Superior temporal gyrus (tissue), 1 donor: Measurements from ENCODE around the gene CBLB.

Experiments used
- DNase-seq: peaks from one replicate; pipeline ENCODE4 v3.0.0-alpha.2; 2016; ENCODE audit errors: extremely low spot score

CBLB gene

DNA sequence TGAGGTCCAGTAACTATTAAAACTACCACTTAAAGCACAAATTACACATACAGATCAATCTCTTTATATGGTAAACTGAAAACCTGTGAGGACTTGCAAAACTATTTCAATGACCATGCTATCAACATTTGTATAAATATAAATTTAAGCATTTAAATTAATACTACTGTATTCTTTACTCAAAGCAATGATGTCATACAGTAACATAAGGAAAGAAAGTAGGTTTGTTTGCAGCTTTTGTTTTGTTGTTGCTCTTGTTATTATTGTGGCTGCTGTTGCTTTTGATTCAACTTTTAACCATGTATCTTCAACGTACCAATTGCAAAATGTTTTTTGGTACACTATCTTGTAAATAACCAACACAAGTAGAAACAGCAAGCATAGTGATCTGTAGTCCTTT, 22.0 kb downstream of the CBLB start:
- DNase-seq: no peak

DNA sequence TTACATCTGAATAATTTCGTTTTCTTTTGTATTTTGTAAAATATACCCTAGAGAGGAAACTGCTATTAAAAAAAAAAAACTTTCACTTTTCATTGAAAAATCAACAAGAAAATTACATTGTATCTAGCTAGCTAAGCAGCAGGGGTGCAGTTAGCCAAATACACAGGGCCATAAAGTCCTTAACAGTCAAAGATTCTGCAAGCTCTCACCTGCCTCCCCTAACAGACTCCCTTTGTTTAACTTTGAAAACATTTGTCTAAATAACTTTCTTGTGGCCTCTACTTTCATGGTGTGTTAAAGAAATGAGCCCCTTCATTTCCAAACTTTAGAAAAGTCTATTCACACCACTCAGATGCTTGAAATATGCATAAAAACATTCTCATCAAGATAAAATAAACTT, 23.3 kb downstream of the CBLB start:
- DNase-seq: no peak

DNA sequence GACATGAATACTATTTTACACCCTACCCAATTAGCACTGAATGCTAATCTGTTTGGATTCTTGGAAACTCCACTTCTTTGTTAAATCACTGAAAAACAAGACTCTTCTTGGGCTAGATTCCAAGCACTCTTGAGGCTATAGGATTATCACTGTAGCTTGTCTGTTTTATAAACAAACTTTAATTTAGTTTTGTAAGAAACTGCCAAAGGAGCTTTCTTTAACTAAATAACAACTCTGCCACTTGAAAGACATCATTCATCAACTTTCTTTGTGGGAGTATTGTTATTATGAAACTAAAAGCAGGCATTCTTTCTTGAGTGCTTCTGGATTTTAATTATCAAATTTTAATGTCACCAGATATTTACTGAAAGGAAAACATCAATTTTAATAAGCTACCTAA, 24.1 kb downstream of the CBLB start:
- DNase-seq: no peak

DNA sequence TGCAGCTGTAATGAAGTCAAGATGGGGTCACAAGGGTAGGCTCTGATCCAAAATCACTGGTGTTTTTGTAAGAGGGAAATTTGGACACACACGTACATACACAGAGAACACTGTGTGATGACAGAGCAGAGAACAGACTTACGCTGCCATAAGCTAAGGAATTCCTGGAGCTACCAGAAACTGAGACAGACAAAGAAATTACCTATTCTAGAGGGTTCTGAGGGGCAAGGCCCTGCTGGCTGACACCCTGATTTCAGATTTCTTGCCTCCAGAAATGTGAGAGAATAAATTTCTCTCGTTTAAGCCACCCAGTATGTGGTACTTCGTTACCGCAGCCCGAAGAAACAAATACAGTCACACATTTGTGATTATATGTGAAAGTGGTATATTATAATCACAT, 24.8 kb downstream of the CBLB start:
- no peak for DNase-seq

DNA sequence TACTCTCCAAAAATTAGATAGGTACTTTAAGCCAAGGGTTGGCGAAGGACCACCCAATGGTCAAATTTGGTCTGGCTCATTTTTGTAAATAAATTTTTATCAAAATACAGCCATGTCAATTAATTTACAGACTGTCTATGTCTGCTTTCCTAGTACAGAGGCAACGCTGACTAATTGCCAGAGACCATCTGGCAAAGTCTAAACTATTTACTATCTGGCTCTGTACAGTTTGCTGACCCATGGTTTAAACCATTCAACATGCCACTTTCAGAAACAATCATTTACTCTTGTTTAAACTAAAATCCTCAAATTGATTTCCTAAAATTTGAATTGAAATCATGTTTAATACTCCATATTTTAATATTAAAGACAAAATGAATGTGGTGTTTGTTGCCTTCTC, 25.9 kb downstream of the CBLB start:
- no peak for DNase-seq

DNA sequence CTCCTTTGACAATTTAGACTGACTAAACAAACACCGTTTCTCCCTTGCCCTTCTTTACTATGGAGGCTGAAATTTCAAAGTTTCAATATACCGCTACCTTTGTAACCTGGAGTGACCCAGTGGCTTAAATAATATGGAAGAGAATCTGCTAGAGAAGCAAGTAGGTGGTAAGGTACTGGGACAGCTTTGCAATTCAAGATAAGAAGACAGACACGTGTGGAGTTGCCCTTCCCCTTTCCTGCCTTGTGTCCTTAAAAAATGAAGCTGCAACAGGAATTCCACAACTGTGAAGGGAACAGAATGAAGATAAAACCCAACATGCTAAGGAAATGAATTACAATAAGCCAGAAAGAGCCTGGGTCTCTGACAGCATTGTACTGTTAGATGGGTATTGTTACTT, 26.4 kb downstream of the CBLB start:
- DNase-seq: no peak

DNA sequence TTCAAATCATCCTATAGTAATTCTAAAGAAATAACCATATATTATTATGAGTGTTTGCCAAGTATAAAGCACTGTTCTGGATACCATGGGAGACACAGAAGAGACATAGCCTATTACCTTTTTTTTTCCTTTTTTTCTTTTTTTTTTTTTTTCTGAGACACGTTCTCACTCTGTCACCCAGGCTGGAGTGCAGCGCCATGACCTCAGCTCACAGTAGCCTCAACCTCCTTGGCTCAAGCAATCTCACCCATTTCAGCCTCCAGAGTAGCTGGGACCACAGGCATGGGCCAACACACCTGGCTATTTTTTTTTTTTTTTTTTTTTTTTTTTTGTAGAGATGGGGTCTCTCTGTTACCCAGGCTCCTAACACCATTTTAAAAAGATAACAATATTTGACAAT, 30.9 kb downstream of the CBLB start:
- no peak for DNase-seq

DNA sequence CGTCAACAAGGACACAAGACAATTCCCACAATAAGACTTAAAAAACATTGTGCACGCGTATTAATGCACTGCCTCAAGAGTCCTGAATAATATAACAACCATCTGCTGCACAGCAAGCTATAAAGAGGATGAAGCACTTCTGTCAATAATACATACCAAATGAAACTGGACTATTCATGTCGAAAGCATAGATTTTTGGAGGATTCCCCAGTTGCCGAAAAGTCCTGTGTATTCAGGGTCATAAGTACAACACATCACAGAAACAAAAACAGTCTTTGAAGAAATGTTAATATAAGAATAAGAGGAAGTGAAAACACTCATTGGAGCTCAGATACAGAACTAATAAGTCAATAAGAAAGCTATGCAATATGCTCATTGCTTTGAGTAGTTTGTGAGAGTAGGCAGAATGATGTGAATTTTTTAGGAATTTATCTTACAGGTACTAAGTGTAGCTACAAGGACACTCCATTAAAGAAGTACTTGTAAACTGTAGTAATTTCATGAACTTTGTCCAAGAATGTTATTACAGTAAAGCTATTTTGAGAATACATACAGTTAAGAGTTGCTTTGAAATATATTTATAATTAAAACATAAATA, 31.6 kb downstream of the CBLB start:
- no peak for DNase-seq

DNA sequence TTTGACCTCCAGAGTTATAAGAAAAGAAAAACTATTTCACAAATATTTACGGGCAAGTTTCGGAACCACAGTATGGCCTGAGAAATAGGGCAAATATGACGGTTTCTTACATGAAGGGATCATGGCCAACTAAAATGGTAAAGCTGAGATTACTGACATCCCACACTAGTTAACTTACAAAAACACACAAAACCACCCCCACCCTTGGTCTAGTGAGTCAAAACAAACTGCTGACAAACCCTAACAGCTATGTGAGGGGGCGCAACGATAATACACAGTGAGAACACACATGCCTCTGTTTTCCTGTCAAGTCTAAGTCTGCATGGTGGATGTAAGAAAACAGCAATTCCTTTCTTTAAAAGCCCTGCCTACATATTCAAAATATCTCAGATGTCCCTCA, 32.3 kb downstream of the CBLB start:
- DNase-seq: no peak

DNA sequence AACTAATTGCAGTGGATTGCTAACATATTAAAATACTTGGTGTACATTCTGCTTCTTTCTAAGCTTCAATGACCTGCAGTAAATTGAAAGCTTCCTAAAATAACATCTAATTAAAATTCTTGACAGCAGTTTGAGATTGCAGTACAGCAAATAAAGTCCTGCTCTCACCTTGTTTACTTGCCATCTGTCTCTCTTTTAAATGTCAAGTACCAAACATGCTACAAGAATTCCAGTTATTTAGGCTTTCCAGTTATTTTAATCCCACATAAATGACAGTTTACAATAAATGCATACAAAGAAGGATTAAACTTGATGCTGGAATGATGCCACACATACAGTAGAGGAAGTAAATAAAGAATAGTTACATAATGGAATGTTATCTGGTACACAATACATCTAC, 33.2 kb downstream of the CBLB start:
- DNase-seq: no peak

DNA sequence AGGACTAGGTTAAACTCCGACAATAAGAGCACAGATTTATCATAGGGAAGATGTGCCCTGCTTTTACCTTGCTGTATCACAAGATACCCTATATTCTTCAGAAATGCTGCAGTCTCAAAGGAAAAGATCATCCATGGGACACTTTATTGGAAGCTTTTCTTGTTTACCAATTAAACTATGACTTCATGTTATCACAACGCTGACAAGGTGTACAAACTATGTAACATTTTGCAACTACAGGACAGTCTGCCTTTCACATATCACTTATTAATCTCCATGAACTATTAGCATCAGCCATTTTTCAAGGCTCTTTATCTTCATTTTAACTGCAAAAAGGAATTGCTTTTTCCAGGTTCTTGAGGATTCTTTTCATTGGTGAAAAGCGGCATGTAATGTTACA, 34.0 kb downstream of the CBLB start:
- DNase-seq: no peak

DNA sequence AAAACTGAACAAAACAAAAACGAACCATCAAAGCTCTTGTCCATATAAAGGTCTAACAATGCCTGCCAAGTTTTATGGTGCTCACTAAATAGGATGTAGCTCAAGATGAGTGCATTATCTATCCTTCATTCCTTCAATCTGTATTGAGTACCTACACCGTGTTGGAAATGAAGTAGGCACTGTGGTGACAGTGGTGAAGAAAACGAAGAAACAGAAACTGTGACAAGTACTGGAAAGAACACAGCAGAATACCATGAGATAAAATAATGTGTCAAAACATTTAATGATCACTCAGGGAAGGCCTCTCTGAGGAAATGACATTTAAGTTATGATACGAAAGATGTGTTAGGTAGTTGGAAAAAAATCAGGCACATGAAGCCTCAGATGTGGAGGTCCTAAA, 36.2 kb downstream of the CBLB start:
- DNase-seq: no peak

DNA sequence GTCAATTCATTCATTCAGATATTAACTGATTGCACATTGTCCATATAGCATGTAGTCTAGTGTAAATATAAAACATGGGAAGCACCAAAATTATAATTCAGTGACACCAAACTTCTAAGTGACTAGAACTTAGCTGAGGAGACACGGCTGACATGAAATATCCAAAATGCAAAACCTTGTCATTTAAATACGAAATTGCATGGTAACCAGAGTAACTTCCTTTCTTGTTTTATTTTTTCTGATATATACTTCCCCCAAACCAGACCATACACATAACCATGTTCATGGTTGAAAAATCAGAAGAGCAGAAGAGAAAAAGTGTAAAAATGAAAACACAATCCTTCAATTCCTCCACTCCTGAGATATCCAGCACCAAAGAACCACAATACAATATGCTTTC, 38.0 kb downstream of the CBLB start:
- DNase-seq: no peak

DNA sequence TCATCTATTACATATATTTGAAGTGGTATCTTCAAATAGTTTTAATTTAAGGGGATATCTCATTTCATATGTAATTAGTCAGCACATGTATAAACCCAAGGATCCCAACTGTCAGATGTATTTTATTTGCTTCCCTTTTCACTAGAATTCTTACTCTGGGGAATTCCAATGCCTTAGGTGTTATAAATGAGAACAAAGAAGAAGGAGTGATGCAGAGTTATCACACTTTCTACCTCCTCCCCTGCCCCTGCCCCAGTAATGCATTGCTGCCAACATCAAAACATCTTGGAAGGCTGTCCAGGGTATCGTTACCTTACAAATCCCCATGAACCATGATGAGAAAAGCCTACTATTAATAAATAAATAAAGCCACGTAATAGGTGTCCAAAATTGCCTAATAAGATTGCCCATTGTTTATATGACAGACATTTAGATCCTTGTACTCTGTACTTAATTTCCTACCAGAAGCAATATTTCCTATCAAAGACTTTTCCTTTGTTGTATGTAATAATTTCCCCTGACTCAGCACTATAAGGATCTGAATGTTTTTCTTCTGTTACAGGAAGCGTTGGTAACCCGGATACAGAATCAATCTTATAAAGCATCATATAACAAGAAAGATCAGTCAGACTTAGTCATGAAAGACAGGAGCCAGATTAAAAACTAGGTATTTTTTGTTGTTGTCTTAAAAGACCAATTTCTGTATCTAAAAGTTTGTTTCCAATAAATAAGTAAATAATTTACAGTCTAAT, 38.8 kb downstream of the CBLB start:
- DNase-seq: no peak

DNA sequence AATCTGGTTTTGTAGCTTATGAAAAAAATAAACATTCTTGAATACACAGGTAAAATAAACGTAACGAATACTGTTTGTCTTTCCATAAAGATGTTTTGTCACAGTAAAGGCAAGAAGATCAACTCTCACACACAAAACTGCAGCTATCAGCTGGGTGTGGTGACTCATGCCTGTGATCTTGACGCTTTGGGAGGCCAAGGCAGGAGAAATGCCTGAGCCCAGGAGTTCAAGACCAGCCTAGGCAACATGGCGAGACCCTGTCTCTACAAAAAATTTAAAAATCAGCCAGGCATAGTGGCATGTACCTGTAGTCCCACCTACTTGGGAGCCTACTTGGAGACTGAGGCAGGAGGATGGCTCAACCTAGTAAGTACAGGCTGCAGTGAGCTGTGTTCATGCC, 39.6 kb downstream of the CBLB start:
- DNase-seq: no peak

DNA sequence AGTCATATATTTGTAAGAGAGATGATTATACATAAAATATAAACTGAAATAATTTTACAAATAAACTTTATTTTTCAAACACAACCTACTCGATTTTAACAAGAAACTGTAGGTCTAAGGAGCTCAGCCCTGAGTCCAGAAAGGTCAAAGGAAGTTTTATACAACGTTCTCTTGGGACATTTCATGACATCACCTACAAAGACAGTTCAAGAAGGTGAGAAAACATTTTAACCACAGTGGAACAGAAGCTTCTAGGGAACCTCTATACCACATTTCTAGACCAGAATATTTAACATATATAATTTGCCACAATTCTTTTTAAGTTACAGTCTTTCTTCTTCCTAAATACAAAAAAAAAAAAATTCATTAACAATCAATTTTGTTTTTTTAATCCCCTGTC, 40.1 kb downstream of the CBLB start:
- DNase-seq: no peak

DNA sequence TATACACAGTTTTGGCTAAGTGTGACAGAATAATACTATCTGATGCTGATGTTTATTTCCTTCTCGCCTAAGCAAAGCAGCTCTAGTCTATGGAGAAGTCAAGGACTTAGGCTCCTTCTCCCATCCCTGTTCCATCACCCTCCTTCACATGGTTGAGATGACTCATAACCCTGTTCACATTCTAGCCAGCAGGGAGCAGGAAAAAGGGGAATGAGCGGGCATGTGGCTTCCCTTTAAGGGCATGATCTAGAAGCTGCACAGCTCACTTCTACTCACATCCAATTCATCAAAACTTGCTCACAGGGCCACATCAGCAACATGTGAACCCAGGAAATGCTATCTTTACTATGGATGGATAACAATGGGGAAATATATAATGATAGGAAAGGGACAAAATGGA, 40.9 kb downstream of the CBLB start:
- DNase-seq: no peak

DNA sequence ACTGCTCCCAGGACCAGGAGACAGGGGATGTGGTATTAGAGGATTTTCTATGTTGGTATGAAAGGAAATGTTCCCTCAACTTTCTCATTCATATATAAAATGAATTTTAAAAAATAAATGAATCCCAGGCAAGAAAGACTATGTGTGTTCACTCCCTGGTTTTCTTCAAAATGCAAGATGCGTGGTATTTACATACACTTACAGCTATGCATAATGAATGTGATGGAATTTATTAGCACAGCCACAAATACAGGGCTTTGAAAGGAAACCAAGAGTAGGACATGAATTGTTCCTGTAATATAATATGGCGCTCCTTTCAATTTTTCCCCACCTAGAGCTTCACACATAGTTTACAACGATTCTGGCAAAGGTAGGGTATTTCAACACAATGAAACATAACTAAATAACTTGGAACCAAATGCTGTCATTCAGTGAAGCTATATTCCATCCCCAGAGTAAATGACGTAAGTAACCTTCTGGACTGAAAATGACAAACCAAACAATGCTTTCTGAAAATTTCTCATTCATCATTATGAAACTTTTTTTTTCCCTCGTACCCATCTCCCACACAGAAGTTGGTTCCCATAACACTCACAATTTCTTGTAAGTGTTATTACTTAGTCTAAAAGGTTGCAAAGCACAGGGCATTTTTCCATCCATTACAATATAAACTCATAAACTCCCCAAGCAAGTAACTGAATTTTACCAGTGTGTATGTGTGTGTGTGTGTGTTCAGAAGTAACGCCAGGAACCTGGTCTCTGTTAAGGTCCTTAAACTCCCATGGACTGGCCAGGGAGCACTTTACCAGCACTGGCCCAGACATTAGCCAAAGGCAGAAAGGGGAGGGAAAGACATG, 41.8 kb downstream of the CBLB start:
- no peak for DNase-seq

DNA sequence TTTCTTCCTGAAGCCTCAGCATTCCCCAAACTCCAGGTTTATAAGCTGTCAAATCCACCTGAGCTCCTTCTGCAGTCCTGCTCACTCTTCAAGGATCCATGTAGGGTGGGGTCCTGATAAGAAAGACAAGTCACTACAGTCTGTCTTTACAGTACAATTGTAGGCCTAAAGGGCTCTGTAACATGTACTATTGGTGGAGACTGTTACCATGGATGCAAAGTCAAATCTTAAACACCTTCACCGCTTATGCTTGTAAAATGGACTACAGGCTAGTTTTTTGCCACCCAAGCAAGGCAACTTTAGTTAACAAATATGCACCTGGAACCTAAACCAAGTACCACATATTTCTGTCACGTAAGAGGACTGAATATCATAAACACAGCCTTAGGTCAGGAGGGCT, 44.7 kb downstream of the CBLB start:
- no peak for DNase-seq

DNA sequence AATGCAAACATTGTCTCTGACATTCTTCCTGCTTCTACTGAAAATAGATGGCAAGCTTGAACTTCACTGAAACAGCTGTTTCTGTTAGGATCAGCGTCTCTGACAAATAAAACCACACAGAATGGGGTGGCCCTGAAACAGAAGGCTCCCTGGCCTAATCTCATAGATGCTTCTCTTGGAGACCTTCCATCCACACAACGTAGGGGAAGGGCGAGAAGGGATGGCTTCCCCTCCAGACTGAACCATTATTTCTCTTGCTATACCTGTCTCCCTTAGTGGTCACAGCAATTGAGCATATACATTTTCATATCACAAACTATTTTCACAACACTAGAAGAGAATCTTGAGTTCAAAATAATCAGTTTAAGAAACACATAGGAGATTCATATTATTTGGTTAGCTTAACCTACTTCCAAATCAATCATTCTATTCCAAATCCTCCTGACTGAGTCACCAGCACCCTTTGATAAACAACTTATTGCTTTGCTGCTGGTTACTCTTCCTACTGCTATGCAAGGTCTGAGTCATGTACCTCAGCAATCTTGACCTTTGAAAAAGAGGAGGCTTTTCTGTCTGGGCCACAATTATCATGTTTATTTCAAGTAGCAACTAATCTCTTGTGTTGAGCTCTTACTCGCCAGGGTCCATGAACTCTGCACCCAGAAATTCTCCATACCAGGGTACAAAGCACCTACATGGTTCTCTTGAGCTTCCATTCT, 45.5 kb downstream of the CBLB start:
- no peak for DNase-seq

DNA sequence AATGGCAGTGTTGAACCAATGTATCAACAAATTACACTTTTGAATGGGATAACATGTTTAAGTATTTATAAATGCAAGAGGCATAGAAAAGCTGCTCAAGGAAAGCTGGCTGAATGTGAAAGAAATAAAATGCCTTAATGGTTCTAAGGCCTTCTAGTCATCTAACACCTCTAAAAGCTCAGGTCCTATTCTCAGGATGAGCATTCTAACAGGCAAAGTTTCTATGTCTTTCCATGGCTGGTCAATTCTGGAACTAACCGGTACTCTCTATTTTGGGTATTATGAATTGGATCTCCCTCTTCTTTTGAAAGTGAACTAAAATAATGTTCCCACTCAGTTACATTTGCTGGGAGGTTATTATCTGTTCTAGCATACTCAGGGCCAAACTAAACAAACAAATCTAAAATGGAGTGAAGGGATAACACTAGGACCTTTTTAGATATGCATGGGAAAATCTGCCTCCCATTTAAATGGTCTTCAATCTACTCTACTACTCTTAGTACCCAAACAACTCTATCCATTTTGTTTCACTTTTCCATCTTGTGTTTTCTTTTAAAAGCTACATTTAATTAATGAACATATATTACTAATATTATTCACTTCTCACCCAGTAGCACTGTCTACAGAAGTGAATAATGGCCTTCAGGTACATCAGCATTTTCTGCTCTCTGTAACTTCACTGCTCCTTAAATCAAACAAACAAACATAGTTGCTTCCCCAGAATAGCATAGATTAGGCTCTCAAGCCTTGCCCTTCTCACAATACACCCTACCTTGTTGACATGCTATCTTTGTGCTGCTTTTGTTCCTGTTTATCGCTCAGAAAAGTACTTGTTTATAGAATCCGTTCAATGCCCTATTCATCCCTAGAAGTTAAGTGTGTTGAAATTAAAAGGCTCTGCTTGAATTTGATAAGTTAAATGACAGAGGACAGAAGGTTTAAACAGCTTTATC, 46.4 kb downstream of the CBLB start:
- DNase-seq: no peak
